Endothelial cell of umbilical vein (primary cell): ENCODE measurements around the gene SMAD6. TPM values are rescaled to one million over a fixed set of nuclear protein-coding genes. Genes with fewer than 3 reads are reported as not detected.

Source experiments
- BruUV-seq: library from RNA; stranded (reverse); fragments of 400-500 nt; replicated peaks from 2 replicates; lab custom pipeline; 2021; lab: Mats Ljungman, UMichigan
- CTCF ChIA-PET: fragments of 300-600, 350-600 bp; sonication (Branson Sonifier 250); formaldehyde crosslinking; loops from one replicate; lab custom pipeline; 2021; ENCODE audit warnings: antibody characterized with exemption, inconsistent platforms; lab: Charles Lee
- POLR2A ChIA-PET: fragments of 300-600, 350-600 bp; sonication (Branson Sonifier 250); formaldehyde crosslinking; loops from one replicate; lab custom pipeline; 2021; ENCODE audit warnings: antibody characterized with exemption, inconsistent platforms; lab: Charles Lee
- DNase-seq: peaks from one replicate; pipeline ENCODE4 v3.0.0-alpha.2; 2011; ENCODE audit warnings: low read depth, low spot score
- FAIRE-seq: peaks from 2 replicates; lab custom pipeline; 2011; peaks lifted over from hg19 to GRCh38; lab: Jason Lieb, UNC
- H2AFZ ChIP-seq: 2 replicates; pipeline ENCODE4 v1.6.0; 2012; ENCODE audit warnings: low read depth, low read length, control low read depth, inconsistent platforms
- H3K27ac ChIP-seq: 2 replicates; pipeline ENCODE4 v1.5.1; 2011; ENCODE audit warnings: low read depth, mild to moderate bottlenecking, control low read depth, low read length, moderate library complexity; ENCODE audit not compliant: insufficient read depth
- H3K27me3 ChIP-seq, 2 experiments: 2 replicates each; pipeline versions ENCODE4 v1.6.0 to v1.6.1; 2011; ENCODE audit warnings: low read length in 2 of 2, mixed read lengths in 1 of 2; ENCODE audit not compliant: control insufficient read depth in 2 of 2, insufficient read depth in 2 of 2
- H3K36me3 ChIP-seq, 2 experiments: 2 replicates in 1 of 2; 3 replicates in 1 of 2; pipeline ENCODE4 v1.5.1; 2011; ENCODE audit warnings: low read length in 2 of 2, mild to moderate bottlenecking in 1 of 2, moderate library complexity in 1 of 2; ENCODE audit not compliant: control insufficient read depth in 2 of 2, insufficient read depth in 2 of 2; ENCODE audit errors: extremely low read depth in 1 of 2
- H3K4me1 ChIP-seq: 3 replicates; pipeline ENCODE4 v1.5.1; 2011; ENCODE audit warnings: mild to moderate bottlenecking, low read length; ENCODE audit not compliant: control insufficient read depth, insufficient read depth; ENCODE audit errors: extremely low read depth
- H3K4me2 ChIP-seq: 2 replicates; pipeline ENCODE4 v1.6.1; 2011; ENCODE audit warnings: low read length, control low read depth, mixed read lengths; ENCODE audit not compliant: insufficient read depth
- H3K4me3 ChIP-seq, 3 experiments: fragments of 200-600 bp in 1 of 3; sonication (generic), shearing (Covaris generic) in 1 of 3; replicated peaks in 1 of 3; 2 replicates each; pipeline ENCODE4 v1.5.1; 2011 to 2016; ENCODE audit warnings: control low read depth in 3 of 3, low read length in 3 of 3, mild to moderate bottlenecking in 2 of 3, inconsistent platforms in 1 of 3, low read depth in 1 of 3, moderate library complexity in 1 of 3; ENCODE audit not compliant: insufficient read depth in 1 of 3
- H3K79me2 ChIP-seq: 2 replicates; pipeline ENCODE4 v1.6.0; 2012; ENCODE audit warnings: low read length, inconsistent platforms; ENCODE audit not compliant: control insufficient read depth, insufficient read depth
- H3K9ac ChIP-seq: replicated peaks from 2 replicates; pipeline ENCODE3; 2011; ENCODE audit warnings: low read length, control low read depth; ENCODE audit not compliant: insufficient read depth; ENCODE audit errors: extremely low read depth
- H3K9me1 ChIP-seq: replicated peaks from 3 replicates; pipeline ENCODE4 v1.6.0; 2011; ENCODE audit warnings: mild to moderate bottlenecking, low read length; ENCODE audit not compliant: control insufficient read depth, insufficient read depth; ENCODE audit errors: extremely low read depth
- H3K9me3 ChIP-seq: replicated peaks from 2 replicates; pipeline ENCODE4 v1.5.1; 2012; ENCODE audit warnings: low read length, inconsistent platforms; ENCODE audit not compliant: control insufficient read depth, insufficient read depth
- H4K20me1 ChIP-seq: replicated peaks from 2 replicates; pipeline ENCODE3; 2011; ENCODE audit warnings: mild to moderate bottlenecking, low read length; ENCODE audit not compliant: control insufficient read depth, insufficient read depth; ENCODE audit errors: extremely low read depth
- CTCF ChIP-seq, 2 donors: IDR thresholded peaks; 1 replicate in 1 of 2; 2 replicates in 1 of 2; pipeline ENCODE4 v1.5.1; 2011; ENCODE audit warnings: low read length in 2 of 2, mild to moderate bottlenecking in 2 of 2, moderate library complexity in 2 of 2, control low read depth in 1 of 2, inconsistent platforms in 1 of 2, low read depth in 1 of 2; ENCODE audit not compliant: insufficient read depth in 1 of 2; ENCODE audit errors: extremely low read depth in 1 of 2
- EZH2 ChIP-seq: IDR thresholded peaks from 2 replicates; pipeline ENCODE4 v1.6.1; 2012; ENCODE audit warnings: borderline replicate concordance, low read depth, mild to moderate bottlenecking, moderate library complexity, low read length, inconsistent platforms; ENCODE audit not compliant: severe bottlenecking
- FOS ChIP-seq: IDR thresholded peaks from 2 replicates; pipeline ENCODE4 v1.6.1; 2011; ENCODE audit warnings: mild to moderate bottlenecking, low read length, moderate library complexity, borderline replicate concordance; ENCODE audit not compliant: insufficient read depth
- GATA2 ChIP-seq: IDR thresholded peaks from 2 replicates; pipeline ENCODE4 v1.7.0; 2011; ENCODE audit warnings: low read depth, mild to moderate bottlenecking, moderate library complexity, mixed read lengths, low read length; ENCODE audit not compliant: insufficient read length, insufficient read depth
- JUN ChIP-seq: IDR thresholded peaks from 2 replicates; pipeline ENCODE4 v1.6.1; 2011; ENCODE audit warnings: borderline replicate concordance, low read depth; ENCODE audit not compliant: insufficient read length, insufficient read depth
- MAX ChIP-seq: IDR thresholded peaks from 2 replicates; pipeline ENCODE4 v1.6.1; 2011; ENCODE audit not compliant: insufficient read depth, insufficient read length
- MYC ChIP-seq: IDR thresholded peaks from one replicate; pipeline ENCODE4 v1.6.1; 2011; ENCODE audit warnings: mild to moderate bottlenecking, low read depth, low read length
- POLR2A ChIP-seq: IDR thresholded peaks from 2 replicates; pipeline ENCODE4 v1.6.1; 2012; ENCODE audit warnings: low read depth, mild to moderate bottlenecking, control low read depth, low read length
- POLR2AphosphoS5 ChIP-seq: IDR thresholded peaks from 2 replicates; pipeline ENCODE4 v1.6.1; 2012; ENCODE audit warnings: low read depth, mild to moderate bottlenecking, control low read depth, low read length, moderate library complexity; ENCODE audit not compliant: insufficient read depth
- dilution Hi-C: fragments of 300-500 bp; cut with MboI; formaldehyde crosslinking; loops from one replicate; pipeline ENCODE4 v1.15.0; 2019; ENCODE audit warnings: low sequenced_read_pairs; ENCODE audit not compliant: extremely low pct_ligation_motif_present
- intact Hi-C: fragments of 100-400 bp; cut with micrococcal nuclease; formaldehyde crosslinking; loops from one replicate; pipeline ENCODE4 v1.10.0; 2022
- polyA plus RNA-seq, 4 experiments: library from polyadenylated mRNA; depleted of rRNA in 3 of 4; stranded (reverse) in 3 of 4; unstranded in 1 of 4; fragments of >200 nt; gene quantifications; 2 replicates each; pipeline versions ENCODE4 v1.2.1 to v1.2.3, GENCODE V29; 2011 to 2012; ENCODE audit warnings: missing spikeins in 1 of 4
- total RNA-seq: library from RNA; stranded (reverse); gene quantifications from 2 replicates; pipeline ENCODE4 v1.2.3, GENCODE V29; 2021

Gene SMAD6
- total and polyA plus RNA-seq, 2 donors (not counting 3 experiments of a cell fraction or from before 2014, with no cell fraction given), result 7.3 to 12.5 TPM

GRCh38 chr15:66718220-66718988 lies 16.4 kb downstream of the SMAD6 start:
- TF ChIP-seq JUN, result no peak
- no peak for TF ChIP-seq GATA2
- TF ChIP-seq MAX, result no peak
- Histone ChIP-seq H3K79me2 (peaks cover 19% of the 10 kb centered on the region), H3K4me3 (no peak overlapping the region), H3K9me3 (no peaks in the 10 kb centered on the region), H3K4me1 (peaks cover 61% of the 10 kb centered on the region), H3K9ac (no peak overlapping the region), H3K36me3 (peaks cover 0 to 12% of the 10 kb centered on the region in 2 experiments), H3K9me1 (no peaks in the 10 kb centered on the region), H3K4me2 (no peak overlapping the region), H2AFZ (no peak overlapping the region), H3K27ac (no peak overlapping the region), H4K20me1 (no peaks in the 10 kb centered on the region), H3K27me3 (no peaks in the 10 kb centered on the region)
- ChIA-PET CTCF (interaction anchor here (2.8 kb wide), 1 partner anchor 13 kb away, joined by 9 read pairs; no protein-coding TSS in a partner anchor), POLR2A (no interaction called here)
- FAIRE-seq (peak; percentile 26), DNase-seq (no peak)
- dilution Hi-C loops (no loop called here), intact Hi-C loops (no loop called here)
- no TSS peak for BruUV-seq

GRCh38 chr15:66719471-66719870 lies 17.4 kb downstream of the SMAD6 start:
- Histone ChIP-seq H3K27ac (no peak overlapping the region), H4K20me1 (no peaks in the 10 kb centered on the region), H3K4me1 (peaks cover 61% of the 10 kb centered on the region), H3K4me3 (no peak overlapping the region), H3K79me2 (peaks cover 28% of the 10 kb centered on the region), H3K9ac (no peak overlapping the region), H3K9me1 (no peaks in the 10 kb centered on the region), H3K9me3 (no peaks in the 10 kb centered on the region), H3K36me3 (peaks cover 0 to 13% of the 10 kb centered on the region in 2 experiments), H3K4me2 (no peak overlapping the region), H2AFZ (no peak overlapping the region), H3K27me3 (no peaks in the 10 kb centered on the region)
- DNase-seq, result no peak
- POLR2A ChIA-PET, result interaction anchor here (1.2 kb wide), 1 partner anchor 9 kb away, joined by 3 read pairs; no protein-coding TSS in a partner anchor
- CTCF ChIA-PET, result interaction anchor here (0.7 to 2.8 kb wide), 10 partner anchors 9 to 144 kb away, joined by 3 to 19 read pairs (median 8); no protein-coding TSS in a partner anchor
- BruUV-seq, result no TSS peak
- TF ChIP-seq JUN (no peak), CTCF (IDR thresholded peaks at IDR 0.05; ENCODE audit: extremely low read depth in 1 of 2, insufficient read depth in 1 of 2, low read depth in 1 of 2, low read length in 2 of 2) (no peak), GATA2 (no peak), FOS (no peak), POLR2A (no peak), MAX (no peak), EZH2 (no peak), MYC (no peak), POLR2AphosphoS5 (no peak)
- intact Hi-C loops, result no loop called here
- FAIRE-seq, result no peak
- dilution Hi-C loops, result no loop called here
